Measurements from ENCODE around the gene CAB39L.

- TF ChIP-seq CTCF (IDR thresholded peaks at IDR 0.05) (no peak), POLR2A (IDR thresholded peaks at IDR 0.05) (no peak)
Observed at GRCh38 chr13:49456156-49456555, 12.3 kb upstream of the CAB39L start.
